Astrocyte (in vitro differentiated cells and primary cell): ENCODE data around the gene MAGEA2.
"Not testable (repeated sequence)": the region's sequence is repeated elsewhere in the genome, so short reads cannot be mapped to it uniquely, and the experiment has no call there.

Source experiments
- CTCF ChIP-seq: IDR thresholded peaks from 2 replicates; pipeline ENCODE4 v1.5.1; 2011; ENCODE audit warnings: low read depth, mild to moderate bottlenecking, inconsistent platforms, low read length, moderate library complexity; ENCODE audit not compliant: insufficient read depth
- EZH2 ChIP-seq: IDR thresholded peaks from 2 replicates; pipeline ENCODE4 v1.6.1; 2012; ENCODE audit warnings: mild to moderate bottlenecking, low read length, inconsistent platforms; ENCODE audit not compliant: insufficient read depth

- not testable (repeated sequence) for TF ChIP-seq CTCF, EZH2
These were observed 16.1 kb upstream of the MAGEA2 start, which contains the start of gene MAGEA6 for GRCh38 chrX:152769549-152770289.
